NCI-H2171 (cell line): ENCODE data around the gene THAP10.
"Not testable (repeated sequence)": the region's sequence is repeated elsewhere in the genome, so short reads cannot be mapped to it uniquely, and the experiment has no call there.

Experiments used
- DNase-seq: peaks from one replicate; lab custom pipeline; 2025; lab: John Stamatoyannopoulos, UW

THAP10 gene

DNA sequence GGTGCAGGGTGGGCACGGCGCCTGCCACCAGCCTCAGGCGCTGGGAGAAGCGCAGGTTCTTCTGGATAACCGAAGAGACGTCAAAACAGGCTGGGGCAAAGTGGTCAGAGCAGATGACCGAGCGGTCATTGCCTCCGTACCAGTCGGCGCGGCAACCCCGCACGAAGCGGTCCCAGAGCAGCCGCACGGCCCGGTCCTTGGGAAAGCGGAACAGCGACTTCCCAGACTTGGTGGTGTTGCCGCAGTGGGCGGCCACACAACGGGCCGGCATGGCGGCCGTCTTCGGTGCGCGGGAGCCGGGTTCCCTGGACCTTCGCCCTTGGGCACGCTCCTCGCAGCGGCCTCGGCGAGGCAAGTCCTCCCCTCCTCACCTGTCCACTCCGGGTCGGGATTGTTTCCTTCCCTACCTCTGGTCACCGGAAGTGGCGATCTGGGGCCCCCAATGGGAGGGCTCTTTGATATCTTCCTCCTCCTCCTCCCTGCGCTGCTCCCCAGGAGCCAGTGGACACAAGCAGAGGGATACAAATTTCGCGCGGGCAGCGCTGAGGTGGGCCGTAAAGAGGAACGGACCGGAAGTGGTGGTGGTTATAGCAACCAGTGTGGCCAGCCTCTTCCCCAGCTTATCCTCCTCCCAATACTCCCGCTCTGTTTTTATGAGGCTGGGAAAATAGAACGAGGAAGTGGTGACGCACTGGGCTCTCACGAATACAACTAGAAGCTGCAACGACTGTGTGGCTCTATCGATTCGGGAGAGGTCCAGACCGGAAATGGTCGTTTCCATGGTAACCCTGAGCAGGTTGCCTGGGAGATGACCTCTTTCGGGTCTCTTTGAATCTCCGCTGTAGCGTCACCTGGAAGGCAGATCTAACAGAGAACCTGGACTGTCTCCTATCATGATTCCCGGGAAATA is at the start of gene THAP10, which contains the start of gene LRRC49:
THAP10 (minus strand) TSS at position 432 of the 910 bp plus-strand sequence; CDS start at position 271, 161 bp downstream.
LRRC49 (plus strand) TSS at position 825 of the 910 bp plus-strand sequence; CDS start at position 894, 69 bp downstream.
- peak; percentile 94 for DNase-seq

DNA sequence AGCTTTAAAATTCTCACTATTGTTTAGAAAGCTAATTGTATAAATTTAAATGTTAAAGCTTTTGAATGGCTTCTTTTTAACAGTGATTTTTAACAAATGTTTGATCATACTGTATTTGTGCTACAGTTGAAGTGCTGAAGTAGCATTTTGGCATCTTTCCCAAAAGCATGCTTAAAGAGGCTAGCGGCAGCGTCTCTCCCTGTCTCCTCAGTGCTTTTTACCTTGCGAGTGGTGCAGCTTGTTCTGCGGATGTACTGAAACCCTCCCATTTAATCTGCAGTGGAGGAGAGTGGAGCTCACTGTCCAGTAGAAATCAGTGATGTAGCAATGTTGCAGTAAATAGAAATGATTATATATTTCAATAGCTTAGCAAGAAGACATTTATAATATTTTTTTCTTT is 44.1 kb upstream of the THAP10 start:
- DNase-seq: peak; percentile 55

DNA sequence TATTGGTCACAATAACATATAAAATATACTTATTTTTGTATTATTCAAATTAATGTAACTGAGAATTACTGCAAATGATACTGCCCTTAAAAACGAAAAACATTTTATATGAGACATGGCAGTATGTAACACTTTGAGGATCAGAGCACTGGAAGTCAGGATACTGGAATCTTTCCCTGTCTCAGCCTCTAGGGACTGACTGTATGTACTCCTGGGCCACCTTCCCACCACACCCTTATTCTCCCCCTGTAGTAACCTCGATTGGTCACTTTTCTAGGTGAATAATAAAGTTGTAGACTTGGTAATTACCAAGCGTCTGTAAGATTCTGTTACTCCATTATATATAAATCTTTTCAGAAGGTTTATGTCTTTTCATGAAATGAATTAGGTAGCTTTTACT is 43.4 kb upstream of the THAP10 start:
- DNase-seq: no peak

DNA sequence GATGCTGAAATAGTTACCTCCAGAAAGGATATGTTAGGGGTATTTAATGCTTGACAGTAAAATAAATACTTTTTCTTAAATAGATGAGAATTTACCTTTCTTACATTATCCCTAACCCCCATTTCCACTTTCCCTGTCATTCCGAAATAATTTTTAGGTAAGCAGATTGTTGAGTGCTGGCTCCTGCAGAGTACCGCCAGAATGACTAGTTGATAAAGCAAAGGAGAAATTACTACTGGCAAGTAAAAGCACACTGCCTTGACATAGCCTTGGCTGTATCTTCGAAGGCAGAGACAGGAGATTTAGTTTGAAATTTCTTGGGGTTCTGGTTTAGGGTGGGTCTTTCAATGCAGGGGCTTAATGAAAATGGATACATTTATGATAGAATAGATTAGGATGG is 41.2 kb upstream of the THAP10 start:
- DNase-seq: no peak

DNA sequence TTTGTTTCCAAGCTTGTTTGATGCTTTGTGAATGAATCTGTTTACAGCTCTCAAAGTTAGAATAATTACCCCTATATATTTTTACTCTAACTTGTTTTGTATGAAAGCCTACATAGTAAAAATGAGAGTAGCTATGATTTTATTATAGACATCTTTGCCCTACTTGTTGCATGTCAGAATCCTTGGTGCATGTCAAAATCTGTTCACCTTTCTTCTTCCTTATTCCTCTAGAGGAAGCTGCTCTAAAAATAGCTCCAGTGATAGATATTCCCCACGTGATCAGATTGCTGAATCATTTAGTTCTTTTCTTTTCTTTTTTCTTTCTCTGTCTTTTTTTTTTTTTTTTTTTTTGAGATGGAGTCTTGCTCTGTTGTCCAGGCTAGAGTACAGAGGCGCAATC is 40.2 kb upstream of the THAP10 start:
- DNase-seq: no peak

DNA sequence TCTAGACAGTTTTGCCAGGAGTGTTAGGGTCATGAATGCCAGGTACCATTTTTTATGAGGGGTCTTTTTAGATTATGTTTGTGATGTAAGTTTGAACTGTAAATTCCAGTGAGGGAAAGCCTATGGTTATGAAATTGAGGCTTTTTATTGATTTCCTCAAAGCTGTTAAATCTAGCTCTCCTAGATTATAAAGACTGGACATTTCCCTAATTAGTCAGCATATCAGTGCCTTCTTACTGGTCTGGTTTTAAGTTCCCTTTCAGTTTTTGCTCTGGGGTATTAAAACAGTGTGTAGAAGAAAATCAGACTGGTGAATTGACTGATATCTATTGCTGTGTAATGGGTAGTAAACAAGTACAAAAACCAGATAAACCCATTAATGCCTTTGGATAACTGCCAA is 39.6 kb upstream of the THAP10 start:
- DNase-seq: no peak

DNA sequence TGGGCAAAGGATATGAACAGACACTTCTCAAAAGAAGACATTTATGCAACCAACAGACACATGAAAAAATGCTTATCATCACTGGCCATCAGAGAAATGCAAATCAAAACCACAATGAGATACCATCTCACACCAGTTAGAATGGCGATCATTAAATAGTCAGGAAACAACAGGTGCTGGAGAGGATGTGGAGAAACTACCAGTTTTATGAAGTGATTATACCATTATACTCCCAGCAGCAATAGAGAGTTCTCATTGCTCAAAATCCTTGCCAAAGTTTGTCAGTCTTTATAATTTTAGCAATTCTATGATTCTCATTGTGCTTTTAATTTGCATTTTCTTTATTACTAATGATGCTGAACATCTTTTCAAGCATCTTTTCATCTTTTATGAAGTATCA is 34.7 kb upstream of the THAP10 start:
- not testable (repeated sequence) for DNase-seq

DNA sequence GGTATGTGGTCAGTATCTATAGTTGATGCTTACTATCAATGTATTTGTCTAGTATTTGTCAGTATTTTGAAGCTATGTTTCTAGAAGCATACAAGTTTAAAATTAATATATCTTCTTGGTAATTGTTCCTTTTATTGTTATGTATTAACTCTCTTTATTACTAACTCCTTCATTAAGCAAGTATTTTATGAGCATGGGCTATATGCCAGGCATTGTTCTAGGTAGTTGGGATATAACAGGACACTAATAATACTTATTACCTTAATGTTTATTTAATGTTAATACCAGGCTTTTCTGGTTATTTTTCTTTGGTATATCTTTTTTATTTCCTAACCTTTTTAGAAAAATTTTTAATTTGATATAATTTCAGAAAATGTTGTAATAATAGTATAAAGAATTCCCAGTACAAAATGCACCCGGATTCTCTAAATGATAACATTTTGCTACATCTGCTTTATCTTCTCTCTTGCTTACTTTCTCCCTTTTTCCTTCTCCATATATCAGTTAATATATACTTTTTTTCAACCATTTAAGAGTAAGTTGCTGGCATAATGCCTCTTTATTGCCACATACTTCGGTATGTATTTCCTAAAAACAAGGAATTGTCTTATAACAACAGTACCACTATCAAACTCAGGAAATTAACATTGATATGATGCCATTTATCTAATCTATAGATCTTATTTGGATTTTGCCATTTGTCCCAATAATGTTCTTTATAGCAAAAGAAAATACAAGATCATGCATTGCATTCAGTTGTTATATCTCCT is 31.3 kb upstream of the THAP10 start:
- no peak for DNase-seq

DNA sequence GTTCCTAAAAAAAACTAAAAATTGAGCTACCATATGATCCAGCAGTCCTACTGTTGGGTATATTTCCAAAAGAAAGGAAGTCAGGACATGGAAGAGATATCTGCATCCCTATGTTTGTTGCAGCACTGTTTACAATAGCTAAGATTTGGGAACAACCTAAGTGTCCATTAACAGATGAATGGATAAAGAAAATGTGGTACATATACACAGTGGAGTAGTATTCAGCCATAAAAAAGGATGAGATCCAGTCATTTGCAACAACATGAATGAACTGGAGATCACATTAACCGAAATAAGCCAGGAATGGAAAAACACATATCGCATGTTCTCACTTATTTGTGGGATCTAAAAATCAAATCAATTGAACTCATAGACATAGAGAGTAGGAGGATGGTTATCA is 29.9 kb upstream of the THAP10 start:
- no peak for DNase-seq

DNA sequence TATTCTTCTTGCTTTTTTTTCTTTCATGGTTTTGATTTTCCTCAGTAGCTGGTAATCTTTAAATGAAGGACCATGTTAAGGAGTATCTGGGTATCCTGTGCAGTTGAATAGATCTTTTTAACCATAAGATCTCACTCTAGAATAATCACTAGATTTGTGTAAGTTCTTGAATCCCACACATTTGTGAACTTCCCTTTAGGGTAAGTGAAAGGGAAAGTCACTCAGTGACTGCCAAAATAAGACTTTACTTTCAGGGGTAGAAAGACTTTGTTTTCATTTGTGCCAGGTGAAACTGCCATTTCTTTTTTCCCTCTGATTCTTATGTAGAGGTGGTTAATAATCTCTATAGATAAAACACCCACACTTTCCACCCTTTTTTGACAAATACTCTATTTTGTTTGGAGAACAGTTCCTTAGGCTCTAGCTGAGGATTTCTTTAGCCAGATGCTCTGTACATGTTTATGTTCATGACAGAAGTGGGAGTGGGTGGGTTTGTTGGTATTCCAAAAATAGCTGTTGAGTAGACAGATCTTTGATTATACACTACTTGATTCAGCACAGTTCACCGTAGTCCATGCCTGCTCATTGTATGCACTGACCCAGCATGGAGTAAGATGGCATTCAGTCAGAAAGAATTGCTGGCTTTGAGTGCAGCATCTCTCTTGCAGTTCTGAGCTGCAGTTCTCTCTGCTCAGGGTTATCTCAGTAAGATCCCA is 28.9 kb upstream of the THAP10 start:
- no peak for DNase-seq

DNA sequence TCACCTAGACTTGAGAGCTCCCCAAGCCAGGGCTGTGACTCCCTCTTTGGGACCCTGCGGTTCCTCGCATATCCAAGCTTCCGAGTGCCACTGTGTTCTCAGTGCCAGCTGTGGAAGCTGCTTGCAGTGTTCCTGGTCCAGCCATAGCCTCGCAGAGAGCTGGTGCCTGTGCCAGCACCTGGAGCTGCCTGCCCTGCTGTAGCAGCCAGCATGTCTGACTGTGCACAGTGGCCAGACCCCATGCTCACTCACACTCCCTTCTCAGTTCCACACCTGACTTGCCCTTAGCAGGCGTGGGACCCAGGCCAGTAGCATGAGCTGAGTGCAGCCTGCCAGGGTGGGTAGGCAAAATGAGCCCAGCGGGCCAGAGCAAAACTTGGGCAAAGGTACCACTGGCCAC is 25.7 kb upstream of the THAP10 start:
- DNase-seq: no peak

DNA sequence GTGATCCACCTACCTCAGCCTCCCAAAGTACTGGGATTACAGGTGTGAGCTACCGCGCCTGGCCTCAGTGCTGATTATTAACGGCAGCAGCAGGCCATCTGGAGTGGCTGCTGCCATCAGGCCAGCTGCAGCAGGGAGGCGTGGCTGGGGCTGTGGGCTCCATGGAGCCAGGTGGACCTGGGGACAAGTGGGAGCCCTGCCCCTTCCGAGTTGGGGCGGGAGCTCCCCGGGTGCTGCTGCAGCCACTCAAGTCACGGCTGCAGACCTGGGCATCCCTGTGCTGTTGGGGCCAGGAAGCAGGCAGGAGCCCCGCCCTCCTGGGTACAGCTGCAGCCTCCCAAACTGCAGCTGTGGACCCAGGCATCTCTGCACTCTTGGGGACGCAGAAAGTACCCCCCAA is 24.3 kb upstream of the THAP10 start:
- DNase-seq: no peak

DNA sequence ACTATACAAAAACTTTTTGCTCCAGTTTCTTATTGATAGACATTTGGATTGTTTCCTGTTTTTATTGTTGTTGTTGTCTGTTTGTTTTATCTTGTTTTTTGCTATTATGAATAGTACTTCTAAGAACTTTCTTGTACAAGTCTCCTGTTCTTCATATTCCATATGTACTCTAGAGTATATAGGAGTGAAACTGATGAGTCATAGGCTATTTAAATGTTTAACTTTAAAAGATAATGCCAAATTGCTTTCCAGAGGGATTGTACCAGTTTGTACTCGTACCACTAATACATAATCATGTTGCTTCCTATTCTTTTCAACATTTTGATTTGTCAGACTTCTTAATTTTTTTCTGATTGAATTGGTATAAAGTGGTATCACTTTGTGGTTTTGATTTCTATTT is 20.0 kb upstream of the THAP10 start:
- no peak for DNase-seq

DNA sequence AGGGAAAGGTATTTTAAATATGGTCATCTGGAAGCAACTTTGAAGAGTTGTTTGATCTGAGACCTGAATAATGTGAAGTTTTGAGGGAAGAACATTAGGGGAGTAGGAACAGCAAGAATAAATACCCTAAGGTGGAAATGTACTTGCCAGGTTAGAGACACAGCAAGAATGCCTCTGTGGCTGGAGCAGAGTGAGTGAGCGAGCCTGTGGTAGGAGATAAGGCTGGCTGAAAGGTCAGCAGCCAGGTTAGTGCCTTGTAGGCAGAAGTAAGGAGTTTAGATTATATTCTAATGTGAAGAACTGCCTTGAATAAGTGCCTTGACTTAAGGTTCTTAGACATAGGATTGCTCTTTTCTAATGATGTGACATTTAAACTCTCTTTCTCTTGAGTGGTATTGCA is 18.7 kb upstream of the THAP10 start:
- no peak for DNase-seq

DNA sequence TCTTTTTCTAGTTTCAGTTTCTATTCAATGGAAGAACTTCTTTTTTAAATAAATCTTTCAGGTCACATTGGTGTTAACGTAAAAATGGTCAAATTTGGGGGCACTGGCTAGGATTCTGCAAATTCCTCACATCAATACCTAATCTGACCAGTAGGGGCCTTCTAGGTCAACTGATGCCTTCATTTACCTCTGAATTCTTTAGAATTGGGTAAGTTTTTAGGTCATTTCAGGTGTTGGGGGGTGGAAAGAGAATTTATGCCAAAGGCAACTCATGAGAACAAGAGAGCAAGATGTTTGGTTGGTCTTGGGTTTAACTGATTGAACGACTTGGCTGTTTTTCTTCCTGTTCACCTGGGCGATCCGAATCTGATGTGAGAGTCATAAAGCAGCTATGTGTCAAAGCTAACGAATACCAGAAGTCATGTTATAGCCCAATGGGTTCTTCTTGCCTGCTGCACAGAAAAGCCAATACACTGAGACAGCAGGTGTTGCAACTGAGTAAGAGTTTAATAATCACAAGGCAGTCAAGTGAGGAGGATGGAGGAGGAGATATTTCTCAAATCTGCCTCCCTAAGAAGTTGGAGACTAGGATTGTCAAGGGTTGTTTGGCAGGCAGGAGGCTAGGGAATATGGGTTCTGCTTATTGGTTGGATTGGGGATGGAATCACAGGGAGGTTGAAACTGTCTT is 15.7 kb upstream of the THAP10 start:
- no peak for DNase-seq

DNA sequence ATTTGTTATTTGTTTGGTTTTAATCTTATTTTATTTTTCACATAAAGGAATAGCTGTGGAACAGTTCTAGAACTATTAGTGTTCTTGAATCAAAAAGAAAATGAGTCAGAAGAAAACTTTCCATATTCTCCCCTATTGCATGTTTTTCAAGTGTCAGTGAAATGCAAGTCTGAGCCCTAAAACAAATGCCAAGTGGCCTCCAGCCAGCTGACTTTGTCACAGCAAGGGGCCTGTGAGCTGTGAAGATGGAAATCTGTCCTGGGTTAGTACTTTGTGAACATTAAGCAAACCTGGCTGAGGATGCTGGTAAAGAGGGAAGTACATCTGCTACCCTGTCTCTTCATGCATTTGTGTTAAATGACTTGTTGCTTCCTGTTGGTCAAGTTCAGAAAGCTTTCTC is 14.6 kb upstream of the THAP10 start:
- no peak for DNase-seq

DNA sequence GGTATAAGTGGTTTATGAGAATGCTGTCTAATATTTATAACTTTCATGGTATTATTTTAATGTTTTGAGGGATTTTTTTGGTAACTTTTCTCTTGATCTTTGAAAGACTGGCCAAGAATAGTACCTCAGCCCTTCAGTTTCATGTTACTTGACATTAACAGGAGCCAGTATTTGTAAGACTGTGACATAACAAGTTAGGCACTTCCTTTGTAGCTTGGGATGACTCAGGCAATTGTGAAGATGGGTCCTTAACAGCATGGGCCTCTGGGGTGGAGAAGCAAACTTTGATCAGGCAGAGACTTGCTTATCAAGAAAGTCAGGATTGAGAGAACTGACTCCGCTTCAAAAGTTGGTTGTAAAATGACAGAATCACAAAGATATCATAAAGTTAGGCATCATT is 9.9 kb upstream of the THAP10 start:
- DNase-seq: no peak

DNA sequence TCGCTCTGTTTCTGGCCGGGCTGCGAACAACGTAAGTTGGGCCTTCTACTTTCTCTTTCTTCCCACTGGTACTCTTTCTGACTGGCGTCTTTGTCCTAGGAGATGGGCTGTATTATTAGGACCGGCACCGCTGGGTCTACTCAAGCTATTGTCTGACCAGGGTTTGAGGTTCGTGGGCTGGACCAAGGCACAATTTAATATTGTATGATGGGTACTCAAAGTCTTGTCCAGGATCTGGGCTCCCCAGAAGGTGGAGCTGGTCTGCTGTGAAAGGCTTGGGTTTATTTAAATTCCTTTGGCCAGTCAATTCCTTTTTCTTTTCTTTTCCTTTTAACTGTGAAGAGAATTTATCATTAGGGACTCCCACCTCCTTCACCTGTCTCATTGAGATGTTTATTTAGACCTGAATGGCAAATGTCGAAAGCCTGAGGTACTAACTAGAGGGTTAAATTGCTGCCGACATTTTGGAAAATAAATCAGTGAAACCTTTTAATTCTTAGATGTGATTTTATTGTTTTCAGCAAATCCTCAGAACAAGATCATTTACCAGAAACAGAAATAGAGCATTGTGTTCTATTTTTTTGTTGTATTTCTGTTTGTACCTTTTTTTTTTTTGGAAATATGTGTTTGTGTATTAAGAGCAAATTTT is 803 bp upstream of the THAP10 start:
- DNase-seq: no peak

DNA sequence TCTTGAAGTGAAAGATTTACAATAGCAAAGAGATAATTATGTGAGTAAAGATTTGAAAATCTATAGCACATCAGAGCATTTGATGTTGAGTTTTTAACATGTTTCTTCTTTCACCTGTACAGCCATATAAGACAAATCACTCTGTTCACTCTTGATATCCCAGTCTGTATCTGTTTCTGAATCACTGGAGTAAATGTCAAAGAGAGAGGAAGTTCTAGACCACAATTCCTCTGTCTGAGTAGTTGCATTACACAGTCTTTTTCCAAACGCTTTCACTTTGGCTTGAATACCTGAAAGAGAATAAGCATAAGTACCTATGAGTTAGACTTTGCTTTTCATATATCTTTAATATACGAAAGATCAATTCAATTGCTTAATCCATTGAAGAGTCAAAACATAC is 9.9 kb downstream of the THAP10 start:
- no peak for DNase-seq

DNA sequence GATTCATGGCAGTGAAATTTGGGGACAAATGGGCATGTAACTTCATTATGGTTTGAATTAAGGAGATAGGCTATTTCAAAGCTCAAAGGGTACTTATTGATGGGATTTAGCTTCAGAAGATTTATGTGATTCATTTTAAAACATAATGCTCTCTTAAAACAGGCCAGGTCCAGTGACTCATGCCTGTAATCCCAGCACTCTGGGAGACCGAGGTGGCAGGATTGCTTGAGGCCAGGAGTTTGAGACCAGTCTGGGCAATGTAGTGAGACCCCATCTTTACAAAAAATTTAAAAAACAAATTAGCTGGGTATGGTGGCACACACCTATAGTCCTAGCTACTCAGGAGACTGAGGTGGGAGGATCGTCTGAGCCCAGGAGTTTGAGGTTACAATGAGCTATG is 11.5 kb downstream of the THAP10 start:
- no peak for DNase-seq

DNA sequence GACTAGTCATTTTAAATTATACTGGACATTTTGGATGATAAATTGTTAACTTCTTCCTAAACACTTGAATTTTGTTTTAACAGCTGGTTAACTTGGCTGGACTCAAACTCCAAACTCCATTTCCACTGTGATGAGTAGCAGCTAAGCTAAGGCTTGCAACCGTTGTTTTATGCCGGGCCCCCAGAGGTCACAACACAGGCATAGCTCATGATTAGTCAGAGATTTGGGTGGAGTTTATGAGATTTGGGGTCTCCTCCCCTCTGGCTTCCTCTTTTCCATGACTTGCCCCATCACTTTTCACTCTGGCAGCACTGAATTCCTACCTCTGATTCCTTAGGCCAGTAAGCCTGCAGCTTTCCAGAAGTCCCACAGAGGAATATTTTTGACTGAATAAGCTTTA is 12.8 kb downstream of the THAP10 start:
- no peak for DNase-seq
